A549 (cell line): ENCODE data around the gene UBE2E1. TPM values are rescaled to one million over a fixed set of nuclear protein-coding genes. Genes with fewer than 3 reads are reported as not detected.

Experiments
- ATAC-seq, 2 experiments: fragments of 200-7000 bp in 1 of 2; fragments of >200 bp in 1 of 2; cut with Nextera tagmentation in 1 of 2; cut with Tn5 transposase in 1 of 2; 3 replicates each; pipeline versions ENCODE4 v1.8.0 to v1.9.1; 2018 to 2020; ENCODE audit warnings: mild to moderate bottlenecking in 1 of 2, moderate library complexity in 1 of 2
- CTCF ChIA-PET: fragments of 300-600 bp; sonication (Branson Sonifier 250); formaldehyde crosslinking; extraction: SDS; loops from one replicate; lab custom pipeline; 2021; ENCODE audit warnings: antibody characterized with exemption, inconsistent platforms; lab: Yijun Ruan, JAX
- POLR2A ChIA-PET: fragments of 350-600 bp; formaldehyde crosslinking; extraction: SDS; loops from one replicate; lab custom pipeline; 2021; ENCODE audit warnings: antibody characterized with exemption, inconsistent platforms; lab: Yijun Ruan, JAX
- DNase-seq, 2 experiments: peaks; one replicate each; pipeline versions ENCODE4 v3.0.0 to v3.0.0-alpha.2; 2011 to 2016; ENCODE audit warnings: low read depth in 1 of 2, low spot score in 1 of 2
- FAIRE-seq: peaks from 2 replicates; lab custom pipeline; 2011; peaks lifted over from hg19 to GRCh38; lab: Jason Lieb, UNC
- H3K27ac ChIP-seq, 2 experiments: fragments of >200 bp; sonication (Bioruptor Twin); formaldehyde crosslinking; 3 replicates each; pipeline ENCODE4 v1.5.1; 2016 to 2017
- H3K4me1 ChIP-seq: fragments of >200 bp; sonication (Bioruptor Twin); formaldehyde crosslinking; 3 replicates; pipeline ENCODE4 v1.6.1; 2016
- H3K4me2 ChIP-seq: fragments of >200 bp; sonication (Bioruptor Twin); formaldehyde crosslinking; 3 replicates; pipeline ENCODE4 v1.6.1; 2016
- H3K4me3 ChIP-seq: fragments of >200 bp; sonication (Bioruptor Twin); formaldehyde crosslinking; 3 replicates; pipeline ENCODE4 v1.5.1; 2016
- H3K9me3 ChIP-seq: fragments of >200 bp; sonication (Bioruptor Twin); formaldehyde crosslinking; 3 replicates; pipeline ENCODE4 v1.6.1; 2016
- CBX2 ChIP-seq: fragments of 200-600 bp; sonication (generic); IDR thresholded peaks from 2 replicates; pipeline ENCODE4 v1.6.1; 2016; ENCODE audit warnings: low read depth, mild to moderate bottlenecking, borderline replicate concordance
- ESRRA ChIP-seq: fragments of 150-350 bp; IDR thresholded peaks from 2 replicates; pipeline ENCODE4 v1.6.1; 2014; ENCODE audit warnings: mild to moderate bottlenecking, low read length, borderline replicate concordance
- FOSL2 ChIP-seq, 2 experiments: fragments of 450-650 bp in 1 of 2; fragments of >200 bp in 1 of 2; sonication (Bioruptor Twin) in 1 of 2; formaldehyde crosslinking; IDR thresholded peaks; 2 replicates each; pipeline versions ENCODE4 v1.5.0 to v1.6.1; 2016 to 2020; ENCODE audit warnings: mild to moderate bottlenecking in 1 of 2, moderate library complexity in 1 of 2
- HOXA7 ChIP-seq: fragments of 250-450 bp; sonication (Bioruptor Pico); IDR thresholded peaks from 2 replicates; pipeline ENCODE4 v1.5.0; 2020; ENCODE audit warnings: mild to moderate bottlenecking, moderate library complexity
- MAFK ChIP-seq: fragments of 450-650 bp; IDR thresholded peaks from 2 replicates; pipeline ENCODE4 v1.6.1; 2014; ENCODE audit not compliant: partially characterized antibody
- MAZ ChIP-seq: fragments of 150-350 bp; IDR thresholded peaks from 2 replicates; pipeline ENCODE4 v1.6.1; 2014; ENCODE audit warnings: antibody characterized with exemption, low read depth, low read length, borderline replicate concordance
- NFE2L2 ChIP-seq: fragments of 150-350 bp; conservative IDR thresholded peaks from 2 replicates; pipeline ENCODE4 v1.6.1; 2014; ENCODE audit warnings: low read length
- NPAS2 ChIP-seq: fragments of 250-450 bp; sonication (Bioruptor Pico); IDR thresholded peaks from 2 replicates; pipeline ENCODE4 v1.8.0; 2022; ENCODE audit warnings: mild to moderate bottlenecking, moderate library complexity, borderline replicate concordance
- NR3C1 ChIP-seq: fragments of >200 bp; sonication (Bioruptor Twin); formaldehyde crosslinking; IDR thresholded peaks from 3 replicates; pipeline ENCODE4 v1.6.1; 2017
- RAD21 ChIP-seq, 2 experiments: fragments of >200 bp in 1 of 2; sonication (Bioruptor Twin) in 1 of 2; formaldehyde crosslinking in 1 of 2; IDR thresholded peaks in 1 of 2; conservative IDR thresholded peaks in 1 of 2; 2 replicates in 1 of 2; 3 replicates in 1 of 2; pipeline ENCODE4 v1.6.1; 2012 to 2018; ENCODE audit warnings: inconsistent platforms in 1 of 2
- RFX5 ChIP-seq: fragments of 450-650 bp; IDR thresholded peaks from 2 replicates; pipeline ENCODE4 v1.7.1; 2014; ENCODE audit warnings: antibody characterized with exemption, mild to moderate bottlenecking, moderate library complexity
- SMC3 ChIP-seq: fragments of >200 bp; sonication (Bioruptor Twin); formaldehyde crosslinking; IDR thresholded peaks from 3 replicates; pipeline ENCODE4 v1.6.1; 2018; ENCODE audit warnings: inconsistent platforms
- WGBS: methylation state at CpG from one replicate; pipeline ENCODE4 v1.1.6; 2017; ENCODE audit errors: missing lambda C conversion rate; 5-methylcytosine and 5-hydroxymethylcytosine counted together
- polyA plus RNA-seq, 4 experiments: library from polyadenylated mRNA; depleted of rRNA in 3 of 4; stranded (reverse); fragments of >200 nt; fragmentation: RNase III in 1 of 4; extraction: RNeasy Plus Mini Kit Qiagen cat#74134 plus additional on column Dnase treatment in 1 of 4; gene quantifications; 2 replicates in 3 of 4; 3 replicates in 1 of 4; pipeline ENCODE4 v1.2.3, GENCODE V29; 2011 to 2017
- TF ChIP-seq, protein P1 (sequence below): fragments of 200-600 bp; sonication (generic); IDR thresholded peaks from 2 replicates; pipeline ENCODE4 v1.6.1; 2016; ENCODE audit warnings: antibody characterized with exemption, mild to moderate bottlenecking, moderate library complexity
- TF ChIP-seq, protein P2 (sequence below): fragments of >200 bp; sonication (Bioruptor Twin); formaldehyde crosslinking; IDR thresholded peaks from 3 replicates; pipeline ENCODE4 v1.5.1; 2016

The UBE2E1 gene
- polyA plus RNA-seq, 2 of the 4 experiments (the other 2 are of a cell fraction): 151 to 198 TPM

GRCh38 chr3:23884481-23884880 is 78.7 kb downstream of the UBE2E1 start:
- FAIRE-seq: no peak
- Histone ChIP-seq H3K4me3 (no peak overlapping the region), H3K4me1 (peaks cover 12% of the 10 kb centered on the region; the same call in 2 of the 3 replicates), H3K27ac (no peak overlapping the region), H3K9me3 (no peaks in the 10 kb centered on the region), H3K4me2 (no peak overlapping the region)
- WGBS: 90% methylated on average over 2 of the region's 2 CpGs
- ChIA-PET POLR2A (no interaction called here), CTCF (interaction anchor here (0.6 to 1.2 kb wide), 2 partner anchors 51 to 141 kb away, joined by 3 read pairs; no protein-coding TSS in a partner anchor)
- peak in 1 of 2 experiments; percentile 38 for DNase-seq
- TF ChIP-seq CBX2 (no peak), RAD21 (conservative IDR thresholded peaks at IDR 0.05 in 1 of 2, IDR thresholded peaks at IDR 0.05 in 1 of 2) (0 out of 5 replicates have a peak, but pooled peaks of 1 of the 2 experiments have one; percentile 14)
- TF ChIP-seq, protein P1, sequence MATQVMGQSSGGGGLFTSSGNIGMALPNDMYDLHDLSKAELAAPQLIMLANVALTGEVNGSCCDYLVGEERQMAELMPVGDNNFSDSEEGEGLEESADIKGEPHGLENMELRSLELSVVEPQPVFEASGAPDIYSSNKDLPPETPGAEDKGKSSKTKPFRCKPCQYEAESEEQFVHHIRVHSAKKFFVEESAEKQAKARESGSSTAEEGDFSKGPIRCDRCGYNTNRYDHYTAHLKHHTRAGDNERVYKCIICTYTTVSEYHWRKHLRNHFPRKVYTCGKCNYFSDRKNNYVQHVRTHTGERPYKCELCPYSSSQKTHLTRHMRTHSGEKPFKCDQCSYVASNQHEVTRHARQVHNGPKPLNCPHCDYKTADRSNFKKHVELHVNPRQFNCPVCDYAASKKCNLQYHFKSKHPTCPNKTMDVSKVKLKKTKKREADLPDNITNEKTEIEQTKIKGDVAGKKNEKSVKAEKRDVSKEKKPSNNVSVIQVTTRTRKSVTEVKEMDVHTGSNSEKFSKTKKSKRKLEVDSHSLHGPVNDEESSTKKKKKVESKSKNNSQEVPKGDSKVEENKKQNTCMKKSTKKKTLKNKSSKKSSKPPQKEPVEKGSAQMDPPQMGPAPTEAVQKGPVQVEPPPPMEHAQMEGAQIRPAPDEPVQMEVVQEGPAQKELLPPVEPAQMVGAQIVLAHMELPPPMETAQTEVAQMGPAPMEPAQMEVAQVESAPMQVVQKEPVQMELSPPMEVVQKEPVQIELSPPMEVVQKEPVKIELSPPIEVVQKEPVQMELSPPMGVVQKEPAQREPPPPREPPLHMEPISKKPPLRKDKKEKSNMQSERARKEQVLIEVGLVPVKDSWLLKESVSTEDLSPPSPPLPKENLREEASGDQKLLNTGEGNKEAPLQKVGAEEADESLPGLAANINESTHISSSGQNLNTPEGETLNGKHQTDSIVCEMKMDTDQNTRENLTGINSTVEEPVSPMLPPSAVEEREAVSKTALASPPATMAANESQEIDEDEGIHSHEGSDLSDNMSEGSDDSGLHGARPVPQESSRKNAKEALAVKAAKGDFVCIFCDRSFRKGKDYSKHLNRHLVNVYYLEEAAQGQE: no peak
- peak; percentile 81 to 82 for ATAC-seq

DNA sequence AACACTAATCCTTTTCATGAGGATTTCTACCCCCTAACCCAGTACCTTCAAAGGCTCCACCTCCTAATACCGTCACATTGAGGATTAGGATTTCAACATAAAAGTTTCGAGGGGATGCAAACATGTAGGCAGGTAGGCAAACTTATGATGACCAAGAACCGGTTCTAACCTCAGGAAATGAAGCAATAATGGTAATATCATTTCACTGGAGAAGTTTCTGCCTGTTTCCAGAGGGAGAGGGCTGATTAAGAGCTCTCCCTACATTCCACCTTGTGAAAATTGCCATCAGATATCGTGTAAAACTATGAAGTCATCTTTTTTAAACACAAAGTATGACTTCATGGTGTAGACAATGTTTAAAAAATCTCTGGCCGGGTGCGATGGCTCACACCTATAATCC is 79.5 kb downstream of the UBE2E1 start:
- Histone ChIP-seq H3K27ac (no peak overlapping the region), H3K4me3 (no peak overlapping the region), H3K4me2 (no peak overlapping the region), H3K4me1 (peaks cover 13% of the 10 kb centered on the region; the same call in 2 of the 3 replicates), H3K9me3 (no peaks in the 10 kb centered on the region)
- DNase-seq (no peak), ATAC-seq (no peak), FAIRE-seq (no peak)
- CTCF ChIA-PET: interaction anchor here (1.2 kb wide), 1 partner anchor 51 kb away, joined by 3 read pairs; no protein-coding TSS in a partner anchor
- no peak for TF ChIP-seq FOSL2 (IDR thresholded peaks at IDR 0.05)
- no peak for TF ChIP-seq FOSL2 (CRISPR knock-in tag; IDR thresholded peaks at IDR 0.05)
- no peak for TF ChIP-seq NPAS2 (CRISPR knock-in tag)
- TF ChIP-seq MAZ: no peak
- POLR2A ChIA-PET: no interaction called here
- 80% methylated on average over 6 of the region's 6 CpGs for WGBS

DNA sequence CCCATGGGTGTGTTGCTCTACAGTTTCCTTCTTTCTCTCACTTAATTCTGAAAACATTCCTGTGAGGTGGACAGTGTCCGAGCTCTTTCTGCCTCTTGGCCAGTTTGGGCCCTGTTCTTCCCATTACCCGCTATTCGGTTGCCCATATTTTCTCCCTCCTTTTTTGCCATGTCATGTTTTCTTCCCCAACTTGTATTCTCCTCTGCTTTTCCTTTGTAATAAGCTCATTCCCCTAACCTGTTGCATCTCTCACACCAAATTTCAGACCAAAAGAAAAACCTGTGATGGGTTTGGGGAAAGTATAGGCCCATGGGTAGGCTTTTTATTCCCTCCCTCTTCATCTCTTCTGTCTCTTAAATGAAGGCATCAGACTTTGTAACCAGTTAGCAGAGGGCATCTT is 80.6 kb downstream of the UBE2E1 start:
- no peaks in the 10 kb centered on the region for H3K9me3 ChIP-seq
- FAIRE-seq (no peak), ATAC-seq (no peak), DNase-seq (no peak)
- POLR2A ChIA-PET: no interaction called here
- no peak overlapping the region for H3K4me2 ChIP-seq
- TF ChIP-seq ESRRA (no peak), MAFK (peak; percentile 62), NFE2L2 (peak; percentile 33; the same call in 1 of the 2 replicates)
- no peak overlapping the region for H3K4me3 ChIP-seq
- 94% methylated on average over 3 of the region's 3 CpGs for WGBS
- CTCF ChIA-PET: interaction anchor here (1.0 kb wide), 1 partner anchor 9 kb away, joined by 3 read pairs; no protein-coding TSS in a partner anchor
- no peak overlapping the region for H3K27ac ChIP-seq
- H3K4me1 ChIP-seq: peaks cover 13% of the 10 kb centered on the region; the same call in 2 of the 3 replicates

DNA sequence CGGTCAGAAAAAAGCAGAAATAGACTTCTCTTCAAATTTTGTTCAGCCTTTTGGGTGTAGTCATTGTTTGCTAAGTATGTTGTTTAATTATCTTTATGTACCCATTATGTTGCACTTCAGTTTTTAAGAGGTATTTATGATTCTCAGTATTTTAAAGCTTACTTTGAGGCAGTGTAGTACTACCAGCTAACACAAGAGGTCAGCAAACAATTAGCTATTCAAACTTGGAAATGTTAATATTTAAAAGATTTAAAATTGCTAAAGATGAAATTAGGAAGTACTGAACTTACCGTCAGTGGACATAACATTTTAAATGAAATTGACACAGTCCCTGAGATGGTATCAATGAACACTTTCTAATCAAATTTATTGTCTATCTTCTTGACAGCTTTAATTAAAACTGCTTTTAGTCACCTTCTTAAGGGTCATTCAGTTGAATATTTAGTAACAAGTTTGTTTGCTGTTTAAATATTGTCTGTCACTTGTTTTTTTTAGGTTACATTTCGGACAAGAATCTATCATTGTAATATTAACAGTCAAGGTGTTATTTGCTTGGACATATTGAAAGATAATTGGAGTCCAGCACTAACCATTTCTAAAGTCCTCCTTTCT is 83.0 kb downstream of the UBE2E1 start:
- TF ChIP-seq HOXA7 (CRISPR knock-in tag) (no peak), RAD21 (conservative IDR thresholded peaks at IDR 0.05 in 1 of 2, IDR thresholded peaks at IDR 0.05 in 1 of 2) (peak; percentile 75 to 76), NR3C1 (no peak), RFX5 (no peak), SMC3 (peak; percentile 55), NFE2L2 (no peak), MAZ (no peak)
- TF ChIP-seq, protein P2, sequence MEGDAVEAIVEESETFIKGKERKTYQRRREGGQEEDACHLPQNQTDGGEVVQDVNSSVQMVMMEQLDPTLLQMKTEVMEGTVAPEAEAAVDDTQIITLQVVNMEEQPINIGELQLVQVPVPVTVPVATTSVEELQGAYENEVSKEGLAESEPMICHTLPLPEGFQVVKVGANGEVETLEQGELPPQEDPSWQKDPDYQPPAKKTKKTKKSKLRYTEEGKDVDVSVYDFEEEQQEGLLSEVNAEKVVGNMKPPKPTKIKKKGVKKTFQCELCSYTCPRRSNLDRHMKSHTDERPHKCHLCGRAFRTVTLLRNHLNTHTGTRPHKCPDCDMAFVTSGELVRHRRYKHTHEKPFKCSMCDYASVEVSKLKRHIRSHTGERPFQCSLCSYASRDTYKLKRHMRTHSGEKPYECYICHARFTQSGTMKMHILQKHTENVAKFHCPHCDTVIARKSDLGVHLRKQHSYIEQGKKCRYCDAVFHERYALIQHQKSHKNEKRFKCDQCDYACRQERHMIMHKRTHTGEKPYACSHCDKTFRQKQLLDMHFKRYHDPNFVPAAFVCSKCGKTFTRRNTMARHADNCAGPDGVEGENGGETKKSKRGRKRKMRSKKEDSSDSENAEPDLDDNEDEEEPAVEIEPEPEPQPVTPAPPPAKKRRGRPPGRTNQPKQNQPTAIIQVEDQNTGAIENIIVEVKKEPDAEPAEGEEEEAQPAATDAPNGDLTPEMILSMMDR: peak; percentile 75
- peak in 1 of 2 experiments; percentile 47; a peak in 2 of 6 replicates for ATAC-seq
- Histone ChIP-seq H3K4me3 (no peak overlapping the region), H3K27ac (no peak overlapping the region), H3K4me2 (no peak overlapping the region), H3K9me3 (no peaks in the 10 kb centered on the region), H3K4me1 (peaks cover 13% of the 10 kb centered on the region; the same call in 2 of the 3 replicates)
- ChIA-PET CTCF (interaction anchor here (0.6 to 4.7 kb wide), 26 partner anchors 11 to 804 kb away, joined by 3 to 31 read pairs (median 3); partner anchors contain the start of genes NKIRAS1 and RPL15), POLR2A (interaction anchor here (0.6 to 2.0 kb wide), 2 partner anchors 28 to 35 kb away, joined by 8 to 12 read pairs; partner anchors contain the start of genes NKIRAS1 and RPL15)
- FAIRE-seq: no peak
- peak in 1 of 2 experiments; percentile 47 for DNase-seq
- WGBS: 33% methylated on average over 3 of the region's 3 CpGs
